Upper lobe of right lung (tissue), 1 donor: ENCODE results near the gene CEP192. TPM values are rescaled to one million over a fixed set of nuclear protein-coding genes. Genes with fewer than 3 reads are reported as not detected.

Experiments used
- ATAC-seq: fragments of 200-7000 bp; cut with Tn5 transposase; one replicate; pipeline ENCODE4 v1.9.1; 2020; ENCODE audit warnings: mild to moderate bottlenecking, moderate library complexity
- DNase-seq: peaks from one replicate; pipeline ENCODE4 v3.0.0-alpha.2; 2020
- H3K27ac ChIP-seq: fragments of 200-600 bp; one replicate; pipeline ENCODE4 v1.8.0; 2022
- H3K27me3 ChIP-seq: fragments of 200-600 bp; one replicate; pipeline ENCODE4 v1.8.0; 2022; ENCODE audit warnings: mild to moderate bottlenecking
- H3K36me3 ChIP-seq: fragments of 200-600 bp; one replicate; pipeline ENCODE4 v1.8.0; 2022
- H3K4me1 ChIP-seq: fragments of 200-600 bp; one replicate; pipeline ENCODE4 v1.8.0; 2022
- H3K4me3 ChIP-seq: fragments of 200-600 bp; one replicate; pipeline ENCODE4 v1.8.0; 2022; ENCODE audit warnings: mild to moderate bottlenecking
- H3K9me3 ChIP-seq: fragments of 200-600 bp; one replicate; pipeline ENCODE4 v1.8.0; 2022
- intact Hi-C: fragments of 100-400 bp; cut with DNase I; formaldehyde crosslinking; loops from one replicate; pipeline ENCODE4 v1.11.0; 2022
- total RNA-seq: library from RNA; stranded (reverse); fragmentation: NEBNext Ultra II Directional; extraction: Animal tissue kit (Norgen Biotek cat#: 25700); gene quantifications from one replicate; pipeline ENCODE4 v1.2.1, GENCODE V29; 2021
- TF ChIP-seq, protein P1 (sequence below): fragments of 200-600 bp; IDR thresholded peaks from one replicate; pipeline ENCODE4 v1.8.0; 2022; ENCODE audit warnings: antibody characterized with exemption
- donor health status: DM: no; HTN: yes; CAD: no; lungs with severe emphysema.

CEP192 gene
- total RNA-seq, 1 donor from 2014 or later: 24.6 TPM

DNA sequence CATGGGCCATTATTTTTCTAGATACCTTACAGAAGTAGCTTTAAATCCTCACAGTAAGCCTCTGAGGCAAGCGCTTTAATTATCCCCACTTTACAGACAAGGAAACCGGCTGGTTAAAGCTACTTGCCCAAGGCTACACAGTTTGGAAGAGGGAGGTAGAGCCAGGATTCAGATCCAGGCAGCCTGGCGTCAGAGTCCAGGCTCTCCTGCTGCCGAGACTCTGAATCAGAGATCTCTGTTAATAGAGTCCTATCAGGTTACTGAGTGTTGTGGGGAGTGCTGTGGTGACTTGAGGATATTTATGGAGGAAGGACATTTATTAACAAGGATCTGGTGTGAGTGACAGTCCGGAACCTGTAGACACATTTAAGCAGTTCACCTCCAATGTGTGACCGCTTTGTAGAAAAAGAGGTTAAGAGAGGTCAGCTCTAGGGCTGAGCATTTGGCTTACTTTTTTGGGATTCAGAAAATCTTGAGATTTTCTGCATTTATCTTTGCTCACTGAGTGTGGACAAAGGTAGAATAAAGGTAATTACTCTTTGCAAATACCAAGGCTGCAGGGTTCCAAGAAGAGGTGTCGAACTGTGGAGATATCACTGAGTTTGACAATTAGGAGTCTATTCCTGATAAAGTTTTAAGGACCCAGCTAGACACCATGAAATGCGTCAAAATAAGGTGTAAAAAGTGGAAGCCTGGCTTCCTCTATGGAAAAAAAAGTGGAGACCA is 1.6 kb upstream of the CEP192 start:
- Histone ChIP-seq H3K9me3 (no peaks in the 10 kb centered on the region), H3K27ac (no peak overlapping the region), H3K4me3 (no peak overlapping the region), H3K36me3 (peaks cover 13% of the 10 kb centered on the region), H3K27me3 (no peaks in the 10 kb centered on the region), H3K4me1 (peaks cover 16% of the 10 kb centered on the region)
- intact Hi-C loops: no loop called here
- ATAC-seq (no peak), DNase-seq (no peak)
- TF ChIP-seq, protein P1, sequence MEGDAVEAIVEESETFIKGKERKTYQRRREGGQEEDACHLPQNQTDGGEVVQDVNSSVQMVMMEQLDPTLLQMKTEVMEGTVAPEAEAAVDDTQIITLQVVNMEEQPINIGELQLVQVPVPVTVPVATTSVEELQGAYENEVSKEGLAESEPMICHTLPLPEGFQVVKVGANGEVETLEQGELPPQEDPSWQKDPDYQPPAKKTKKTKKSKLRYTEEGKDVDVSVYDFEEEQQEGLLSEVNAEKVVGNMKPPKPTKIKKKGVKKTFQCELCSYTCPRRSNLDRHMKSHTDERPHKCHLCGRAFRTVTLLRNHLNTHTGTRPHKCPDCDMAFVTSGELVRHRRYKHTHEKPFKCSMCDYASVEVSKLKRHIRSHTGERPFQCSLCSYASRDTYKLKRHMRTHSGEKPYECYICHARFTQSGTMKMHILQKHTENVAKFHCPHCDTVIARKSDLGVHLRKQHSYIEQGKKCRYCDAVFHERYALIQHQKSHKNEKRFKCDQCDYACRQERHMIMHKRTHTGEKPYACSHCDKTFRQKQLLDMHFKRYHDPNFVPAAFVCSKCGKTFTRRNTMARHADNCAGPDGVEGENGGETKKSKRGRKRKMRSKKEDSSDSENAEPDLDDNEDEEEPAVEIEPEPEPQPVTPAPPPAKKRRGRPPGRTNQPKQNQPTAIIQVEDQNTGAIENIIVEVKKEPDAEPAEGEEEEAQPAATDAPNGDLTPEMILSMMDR: no peak

DNA sequence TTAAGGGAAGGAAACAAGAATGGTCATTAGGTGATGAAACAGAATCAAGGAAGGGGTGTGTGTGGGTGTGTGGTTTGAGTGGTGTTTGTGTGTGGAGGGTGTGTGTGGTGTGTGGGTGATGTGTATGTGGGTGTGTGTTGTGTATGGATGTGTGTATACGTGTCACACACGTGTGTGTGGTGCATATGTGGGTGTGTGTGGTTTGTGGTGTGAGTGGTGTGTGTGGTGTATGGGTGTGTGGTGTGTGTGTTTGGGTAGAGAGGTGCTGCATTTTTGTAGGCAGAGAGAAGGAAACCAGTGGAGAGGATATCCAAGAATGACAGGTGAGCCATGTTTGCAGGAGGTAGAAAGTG is 1.1 kb upstream of the CEP192 start:
- no peak overlapping the region for H3K27ac ChIP-seq
- H3K9me3 ChIP-seq: no peaks in the 10 kb centered on the region
- H3K27me3 ChIP-seq: no peaks in the 10 kb centered on the region
- H3K4me3 ChIP-seq: peak overlapping the region; percentile 77
- no peak for DNase-seq
- TF ChIP-seq, protein P1: no peak
- peak; percentile 1 for ATAC-seq
- peaks cover 12% of the 10 kb centered on the region for H3K36me3 ChIP-seq
- intact Hi-C loops: no loop called here
- peaks cover 16% of the 10 kb centered on the region for H3K4me1 ChIP-seq

DNA sequence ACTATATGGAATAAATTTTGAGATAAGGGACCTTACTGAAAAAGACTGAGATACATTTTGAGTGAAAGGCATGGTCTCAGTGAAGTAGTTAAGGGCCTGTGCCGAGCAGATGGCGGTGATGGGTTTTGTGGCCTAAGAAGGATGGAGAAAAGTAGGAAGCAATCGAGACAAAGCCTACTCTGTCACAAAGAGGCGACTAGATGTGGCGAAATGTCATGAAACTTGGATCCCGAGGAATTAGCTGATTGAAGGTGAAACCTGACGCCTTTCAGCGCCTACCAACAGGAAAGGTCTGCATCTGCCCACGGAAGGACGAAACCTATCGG is 558 bp upstream of the CEP192 start:
- intact Hi-C loops: no loop called here
- Histone ChIP-seq H3K9me3 (no peaks in the 10 kb centered on the region), H3K36me3 (peaks cover 7% of the 10 kb centered on the region), H3K27me3 (no peaks in the 10 kb centered on the region), H3K4me1 (peaks cover 16% of the 10 kb centered on the region), H3K4me3 (peak overlapping the region; percentile 77), H3K27ac (peak overlapping the region; percentile 65)
- no peak for DNase-seq
- TF ChIP-seq, protein P1: no peak
- no peak for ATAC-seq

DNA sequence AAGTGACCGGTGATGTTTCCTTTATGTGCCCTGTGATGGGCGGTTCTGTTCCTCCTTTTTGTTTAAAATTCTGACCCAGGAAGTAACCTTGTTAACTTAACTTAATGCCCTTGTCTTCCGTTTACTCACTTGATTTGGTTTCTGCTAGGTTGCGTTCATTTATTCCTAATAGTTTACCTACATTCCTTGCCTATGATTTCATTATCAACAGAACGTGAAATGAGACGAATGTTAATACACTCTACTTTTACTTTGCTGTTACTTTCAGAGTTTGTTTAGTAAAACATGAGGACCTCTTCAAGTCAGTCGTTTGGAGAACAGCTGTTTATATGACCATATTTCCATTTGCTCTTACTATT is 638 bp downstream of the CEP192 start:
- Histone ChIP-seq H3K36me3 (peaks cover 7% of the 10 kb centered on the region), H3K9me3 (no peaks in the 10 kb centered on the region), H3K4me3 (peak overlapping the region; percentile 77), H3K27me3 (no peaks in the 10 kb centered on the region), H3K4me1 (peaks cover 16% of the 10 kb centered on the region), H3K27ac (peak overlapping the region; percentile 85)
- TF ChIP-seq, protein P1: no peak
- intact Hi-C loops: no loop called here
- ATAC-seq: no peak
- no peak for DNase-seq

DNA sequence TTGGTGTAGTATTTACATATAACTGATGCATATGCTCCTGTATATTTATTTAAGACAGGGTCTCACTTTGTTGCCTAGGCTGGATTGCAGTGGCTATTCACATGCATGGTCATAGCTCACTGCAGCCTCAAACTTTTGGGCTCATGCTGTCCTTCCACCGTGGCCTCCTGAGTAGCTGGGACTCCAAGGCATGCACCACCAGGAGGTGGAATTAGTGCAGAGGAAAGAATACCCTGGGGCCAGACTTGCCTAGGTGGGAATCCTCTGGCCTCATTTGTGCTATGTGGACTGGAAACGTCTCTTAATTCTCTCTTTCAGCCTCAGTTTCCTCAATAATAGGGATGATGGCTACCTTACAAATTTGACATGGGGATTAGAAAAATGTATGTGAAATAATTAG is 2.3 kb downstream of the CEP192 start:
- intact Hi-C loops: no loop called here
- no peak overlapping the region for H3K27ac ChIP-seq
- no peaks in the 10 kb centered on the region for H3K27me3 ChIP-seq
- DNase-seq (no peak), ATAC-seq (no peak)
- TF ChIP-seq, protein P1: no peak
- no peaks in the 10 kb centered on the region for H3K36me3 ChIP-seq
- no peaks in the 10 kb centered on the region for H3K9me3 ChIP-seq
- no peak overlapping the region for H3K4me3 ChIP-seq
- peaks cover 16% of the 10 kb centered on the region for H3K4me1 ChIP-seq

DNA sequence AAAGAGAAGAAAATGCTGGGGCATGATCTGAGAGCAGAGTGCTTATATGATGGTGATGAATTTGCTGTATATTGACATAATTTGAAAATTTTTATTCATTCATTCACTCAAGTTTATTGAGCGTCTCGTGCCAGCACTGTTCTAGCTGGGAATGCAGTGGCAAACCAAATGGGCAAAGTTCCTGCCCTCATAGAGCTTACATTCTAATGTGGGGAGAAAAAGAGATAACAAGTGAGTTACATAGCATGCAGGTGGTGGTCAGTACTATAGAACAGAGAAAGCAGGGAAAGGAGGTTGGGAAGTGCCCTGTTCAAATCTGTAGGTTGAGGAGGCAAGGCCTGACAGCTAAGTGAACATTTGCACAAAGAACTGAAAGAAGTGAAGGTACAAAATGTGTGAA is 4.3 kb downstream of the CEP192 start:
- peaks cover 4% of the 10 kb centered on the region for H3K36me3 ChIP-seq
- no peak overlapping the region for H3K4me3 ChIP-seq
- intact Hi-C loops: no loop called here
- ATAC-seq (no peak), DNase-seq (no peak)
- peaks cover 13% of the 10 kb centered on the region for H3K4me1 ChIP-seq
- TF ChIP-seq, protein P1: no peak
- no peaks in the 10 kb centered on the region for H3K27me3 ChIP-seq
- H3K27ac ChIP-seq: no peak overlapping the region
- no peaks in the 10 kb centered on the region for H3K9me3 ChIP-seq
